Fibroblast of skin of abdomen (primary cell): Measurements from ENCODE around the gene KCNC1.

Experiments
- DNase-seq: peaks from one replicate; pipeline ENCODE4 v3.0.0-alpha.2; 2013

KCNC1 gene

GRCh38 chr11:17716807-17717206 is 17.8 kb upstream of the KCNC1 start:
- no peak for DNase-seq

- DNase-seq = no peak
These were observed 16.6 kb upstream of the KCNC1 start for GRCh38 chr11:17718015-17718414.

GRCh38 chr11:17718510-17718962 is 16.0 kb upstream of the KCNC1 start:
- DNase-seq = no peak

- no peak for DNase-seq
These were observed 15.3 kb upstream of the KCNC1 start, which contains the start of gene MYOD1 for GRCh38 chr11:17719028-17719937. Gene MYOD1, plus strand, starts transcription at chr11:17719571. Its CDS starts 212 bp downstream, at chr11:17719783.

GRCh38 chr11:17719938-17720795 is 14.4 kb upstream of the KCNC1 start:
- DNase-seq = peak; percentile 15

- no peak for DNase-seq
These were observed 13.8 kb upstream of the KCNC1 start for GRCh38 chr11:17720796-17721171.

- no peak for DNase-seq
These were observed 13.2 kb upstream of the KCNC1 start for GRCh38 chr11:17721242-17721999.

GRCh38 chr11:17722000-17722643 is 12.5 kb upstream of the KCNC1 start:
- DNase-seq = no peak

GRCh38 chr11:17724020-17724908 is 10.3 kb upstream of the KCNC1 start:
- no peak for DNase-seq

- DNase-seq = no peak
These were observed 9.4 kb upstream of the KCNC1 start for GRCh38 chr11:17725174-17725573.

GRCh38 chr11:17730137-17730536 is 4.4 kb upstream of the KCNC1 start:
- DNase-seq = no peak

GRCh38 chr11:17730608-17731462 is 3.7 kb upstream of the KCNC1 start:
- peak; percentile 56 for DNase-seq

- DNase-seq = no peak
These were observed 1.3 kb upstream of the KCNC1 start for GRCh38 chr11:17733261-17733660.

- DNase-seq = peak; percentile 68
These were observed 621 bp downstream of the KCNC1 start for GRCh38 chr11:17734986-17735817.

GRCh38 chr11:17735818-17736578 is 1.4 kb downstream of the KCNC1 start:
- no peak for DNase-seq

GRCh38 chr11:17736579-17736893 is 2.0 kb downstream of the KCNC1 start:
- DNase-seq = no peak

GRCh38 chr11:17736930-17737817 is 2.6 kb downstream of the KCNC1 start:
- no peak for DNase-seq
